SU-DHL-6 (cell line): Measurements from ENCODE around the gene NUMB.

Source experiments
- EZH2phosphoT487 ChIP-seq: fragments of 200-600 bp; sonication (generic), shearing (Covaris generic); conservative IDR thresholded peaks from 2 replicates; pipeline ENCODE4 v1.6.1; 2018; ENCODE audit warnings: mild to moderate bottlenecking, antibody characterized with exemption, low read length, moderate library complexity, mixed read lengths
- TF ChIP-seq, protein P1 (sequence below): fragments of 200-600 bp; sonication (generic); IDR thresholded peaks from one replicate; pipeline ENCODE4 v1.5.1; 2017; ENCODE audit warnings: antibody characterized with exemption, mild to moderate bottlenecking, low read length, moderate library complexity; ENCODE audit not compliant: insufficient read depth, poor library complexity, severe bottlenecking

DNA sequence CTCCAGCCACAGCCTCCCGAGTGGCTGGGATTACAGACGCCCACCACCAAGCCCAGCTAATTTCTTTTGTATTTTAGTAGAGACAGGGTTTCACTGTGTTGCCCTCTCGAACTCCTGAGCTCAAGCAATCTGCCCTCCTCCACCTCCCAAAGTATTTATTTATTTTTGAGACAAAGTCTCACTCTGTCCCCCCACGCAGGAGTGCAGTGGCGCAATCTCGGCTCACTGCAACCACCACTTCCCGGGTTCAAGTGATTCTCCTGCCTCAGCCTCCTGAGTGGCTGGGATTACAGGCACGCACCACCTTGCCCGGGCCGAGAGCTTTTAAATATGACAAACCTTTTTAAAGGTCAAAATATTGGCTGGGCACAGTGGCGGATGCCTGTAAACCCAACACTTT is 14.6 kb downstream of the NUMB start:
- TF ChIP-seq, protein P1, sequence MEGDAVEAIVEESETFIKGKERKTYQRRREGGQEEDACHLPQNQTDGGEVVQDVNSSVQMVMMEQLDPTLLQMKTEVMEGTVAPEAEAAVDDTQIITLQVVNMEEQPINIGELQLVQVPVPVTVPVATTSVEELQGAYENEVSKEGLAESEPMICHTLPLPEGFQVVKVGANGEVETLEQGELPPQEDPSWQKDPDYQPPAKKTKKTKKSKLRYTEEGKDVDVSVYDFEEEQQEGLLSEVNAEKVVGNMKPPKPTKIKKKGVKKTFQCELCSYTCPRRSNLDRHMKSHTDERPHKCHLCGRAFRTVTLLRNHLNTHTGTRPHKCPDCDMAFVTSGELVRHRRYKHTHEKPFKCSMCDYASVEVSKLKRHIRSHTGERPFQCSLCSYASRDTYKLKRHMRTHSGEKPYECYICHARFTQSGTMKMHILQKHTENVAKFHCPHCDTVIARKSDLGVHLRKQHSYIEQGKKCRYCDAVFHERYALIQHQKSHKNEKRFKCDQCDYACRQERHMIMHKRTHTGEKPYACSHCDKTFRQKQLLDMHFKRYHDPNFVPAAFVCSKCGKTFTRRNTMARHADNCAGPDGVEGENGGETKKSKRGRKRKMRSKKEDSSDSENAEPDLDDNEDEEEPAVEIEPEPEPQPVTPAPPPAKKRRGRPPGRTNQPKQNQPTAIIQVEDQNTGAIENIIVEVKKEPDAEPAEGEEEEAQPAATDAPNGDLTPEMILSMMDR = no peak
- TF ChIP-seq EZH2phosphoT487 = no peak
